NCI-H1105 treated with DMSO at 0.1 percent for 48 hours (cell line): Measurements from ENCODE around the gene AUTS2.

Source experiments
- DNase-seq: peaks from one replicate; lab custom pipeline; 2025; lab: John Stamatoyannopoulos, UW

Gene AUTS2

GRCh38 chr7:69624435-69625230 lies 26.4 kb downstream of the AUTS2 start:
- no peak for DNase-seq

- no peak for DNase-seq
These were observed 27.0 kb downstream of the AUTS2 start for GRCh38 chr7:69625238-69625637.

- DNase-seq: no peak
These were observed 27.5 kb downstream of the AUTS2 start for GRCh38 chr7:69625798-69626197.

GRCh38 chr7:69630292-69630691 lies 32.0 kb downstream of the AUTS2 start:
- DNase-seq: no peak

GRCh38 chr7:69631131-69631530 lies 32.9 kb downstream of the AUTS2 start:
- no peak for DNase-seq

GRCh38 chr7:69632280-69632679 lies 34.0 kb downstream of the AUTS2 start:
- no peak for DNase-seq

GRCh38 chr7:69633122-69633831 lies 35.0 kb downstream of the AUTS2 start:
- no peak for DNase-seq

GRCh38 chr7:69635555-69636185 lies 37.4 kb downstream of the AUTS2 start:
- DNase-seq: peak; percentile 16

GRCh38 chr7:69638674-69639073 lies 40.4 kb downstream of the AUTS2 start:
- no peak for DNase-seq

GRCh38 chr7:69640216-69640615 lies 41.9 kb downstream of the AUTS2 start:
- DNase-seq: no peak

- no peak for DNase-seq
These were observed 42.8 kb downstream of the AUTS2 start for GRCh38 chr7:69640925-69641594.

- DNase-seq: no peak
These were observed 45.0 kb downstream of the AUTS2 start for GRCh38 chr7:69643265-69643664.

GRCh38 chr7:69643708-69644445 lies 45.6 kb downstream of the AUTS2 start:
- DNase-seq: no peak

- no peak for DNase-seq
These were observed 47.4 kb downstream of the AUTS2 start for GRCh38 chr7:69645683-69646082.

GRCh38 chr7:69651101-69651590 lies 52.9 kb downstream of the AUTS2 start:
- no peak for DNase-seq

- peak; percentile 9 for DNase-seq
These were observed 54.8 kb downstream of the AUTS2 start for GRCh38 chr7:69652947-69653701.

GRCh38 chr7:69653806-69654205 lies 55.5 kb downstream of the AUTS2 start:
- no peak for DNase-seq

GRCh38 chr7:69654381-69654780 lies 56.1 kb downstream of the AUTS2 start:
- DNase-seq: peak; percentile 85

- peak; percentile 94 for DNase-seq
These were observed 56.8 kb downstream of the AUTS2 start for GRCh38 chr7:69654849-69655707.

- no peak for DNase-seq
These were observed 57.8 kb downstream of the AUTS2 start for GRCh38 chr7:69656077-69656476.
